ENCODE data around the gene KCNK16. TPM values are rescaled to one million over a fixed set of nuclear protein-coding genes. Genes with fewer than 3 reads are reported as not detected.

KCNK16 gene
- total and polyA plus RNA-seq, 2 of the 8 experiments (the other 6 are each of a cell fraction or from before 2014, with no cell fraction given) = not detected

DNA sequence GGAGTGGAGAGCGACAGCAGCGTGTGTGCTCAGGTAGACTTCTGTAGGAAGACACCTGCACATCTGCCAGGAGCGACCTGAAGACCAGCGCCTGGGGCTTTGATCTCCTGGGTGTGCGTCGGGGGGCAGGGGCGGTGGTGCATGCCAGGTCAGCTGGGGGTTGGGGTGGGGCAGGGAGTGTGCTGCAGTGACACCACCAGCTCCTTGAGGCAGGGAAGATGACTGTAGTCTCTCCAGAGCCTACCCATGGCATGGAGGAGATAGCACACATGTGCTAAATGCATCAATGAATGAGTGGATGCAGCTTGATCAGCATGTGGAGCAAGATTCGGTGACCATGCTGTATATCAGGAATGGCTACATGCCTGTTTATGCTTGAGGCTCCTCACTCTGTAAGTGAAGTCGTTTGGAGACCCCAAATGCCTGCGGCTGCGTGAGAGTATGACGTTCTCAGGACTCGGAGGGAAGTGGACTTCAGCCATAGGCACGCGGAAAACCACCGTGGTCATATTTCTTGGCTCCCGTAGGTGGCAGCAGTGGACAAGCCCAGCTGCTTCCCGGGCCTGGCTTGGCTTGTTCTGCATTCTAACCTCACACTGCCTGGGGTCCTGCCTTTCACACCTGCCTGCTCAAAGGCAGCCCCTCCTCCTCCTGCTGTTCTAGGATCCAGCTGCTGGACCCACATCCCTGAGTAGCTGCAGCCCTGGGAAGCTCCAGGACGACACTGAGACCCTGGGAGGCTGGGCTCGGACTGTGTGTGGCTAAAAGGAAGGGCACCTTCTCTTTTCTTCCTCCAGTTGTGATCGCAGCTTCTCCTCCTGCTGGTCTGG is 39.4 kb upstream of the KCNK16 start:
- Histone ChIP-seq H2BK12ac (ENCODE audit: low read depth, low read length) (peak overlapping the region; percentile 77; the same call in 1 of the 2 replicates), H3K27ac (ENCODE audit: low read depth, low read length) (no peak overlapping the region), H2BK15ac (ENCODE audit: low read length) (peak overlapping the region; percentile 95; the same call in 1 of the 2 replicates), H3K4me2 (ENCODE audit: insufficient read depth in 1 of 2, low read depth in 2 of 2, low read length in 2 of 2) (peak overlapping the region in 1 of 2 experiments; percentile 55; a peak in 2 of 4 replicates), H3K9ac (replicated peaks in 1 of 4; ENCODE audit: extremely low read depth in 1 of 4, low read depth in 3 of 4, low read length in 3 of 4) (no peak overlapping the region), H3K4me3 (ENCODE audit: extremely low read depth in 1 of 4, insufficient read depth in 2 of 4, low read depth in 3 of 4, low read length in 4 of 4) (no peak overlapping the region), H4K91ac (replicated peaks; ENCODE audit: insufficient read length, low read length) (peak overlapping the region; percentile 6), H3K4ac (replicated peaks; ENCODE audit: insufficient read length, low read depth, low read length) (no peak overlapping the region), H2BK5ac (ENCODE audit: low read depth, low read length) (peak overlapping the region; percentile 50; the same call in 1 of the 2 replicates), H3K14ac (ENCODE audit: insufficient read length) (no peak overlapping the region), H3K27me3 (replicated peaks in 1 of 4; ENCODE audit: control insufficient read depth in 3 of 4, extremely low read depth in 1 of 4, insufficient read depth in 3 of 4, low read length in 3 of 4) (no peaks in the 10 kb centered on the region), H3K23me2 (ENCODE audit: low read depth, low read length) (peaks cover 2% of the 10 kb centered on the region; the same call in 1 of the 2 replicates), H3K36me3 (ENCODE audit: control insufficient read depth in 2 of 4, insufficient read depth in 4 of 4, low read length in 3 of 4) (no peaks in the 10 kb centered on the region), H2BK120ac (replicated peaks; ENCODE audit: low read depth, low read length) (no peak overlapping the region), H3K56ac (replicated peaks; ENCODE audit: insufficient read length, low read depth, low read length) (no peak overlapping the region), H2AFZ (ENCODE audit: low read length) (peak overlapping the region; percentile 98), H3K79me1 (ENCODE audit: low read depth, low read length) (no peaks in the 10 kb centered on the region), H3K18ac (ENCODE audit: extremely low read depth, low read length) (peak overlapping the region; percentile 10), H3K4me1 (replicated peaks in 1 of 4; ENCODE audit: control insufficient read depth in 3 of 4, insufficient read depth in 4 of 4, low read length in 3 of 4) (peaks cover 0 to 7% (median 2%) of the 10 kb centered on the region in 4 experiments; a peak in 4 of 7 replicates), H4K8ac (ENCODE audit: extremely low read depth, insufficient read depth, low read length) (no peak overlapping the region), H3K23ac (ENCODE audit: insufficient read length) (no peak overlapping the region), H2AK5ac (ENCODE audit: low read depth, low read length) (no peak overlapping the region), H4K20me1 (replicated peaks in 1 of 2; ENCODE audit: control insufficient read depth in 1 of 2, insufficient read depth in 2 of 2, low read length in 2 of 2) (no peaks in the 10 kb centered on the region), H3K79me2 (ENCODE audit: control insufficient read depth in 1 of 2, insufficient read depth in 2 of 2, low read length in 2 of 2) (no peaks in the 10 kb centered on the region), H4K5ac (ENCODE audit: insufficient read length, low read depth, low read length) (no peak overlapping the region), H2BK20ac (ENCODE audit: low read length) (no peak overlapping the region), H3K9me3 (ENCODE audit: insufficient read depth in 2 of 2, low read depth in 1 of 2, low read length in 1 of 2) (no peaks in the 10 kb centered on the region)
- FAIRE-seq = peak; percentile 94
- ChIA-PET CTCF (ENCODE audit: partially characterized antibody) (interaction anchor here (0.5 to 6.3 kb wide), 51 partner anchors 9 to 1479 kb away, joined by 3 to 89 read pairs (median 3); partner anchors contain the start of gene KCNK17), POLR2A (ENCODE audit: partially characterized antibody) (interaction anchor here (0.6 kb wide), 1 partner anchor 536 kb away, joined by 3 read pairs; no protein-coding TSS in a partner anchor)
- 25% methylated on average over 15 of the region's 21 CpGs; no CpG with 5 or more reads in 1 of the 2 experiments for WGBS, 2 experiments (ENCODE audit: extremely low coverage in 1 of 2, insufficient coverage in 1 of 2, insufficient read length in 1 of 2, insufficient replicate concordance in 2 of 2, low coverage in 1 of 2, low lambda C conversion rate in 2 of 2, missing lambda C conversion rate in 1 of 2)
- peak; percentile 49 to 88 for DNase-seq (ENCODE audit: low read depth in 1 of 2, low spot score in 2 of 2)
- TF ChIP-seq KDM4A (IDR thresholded peaks at IDR 0.05; ENCODE audit: low read depth, low read length, severe bottlenecking) (peak; percentile 30), RAD21 (IDR thresholded peaks at IDR 0.05 in 1 of 2, conservative IDR thresholded peaks at IDR 0.05 in 1 of 2; ENCODE audit: low read depth in 2 of 2, low read length in 2 of 2) (peak; percentile 91 to 92), TEAD4 (IDR thresholded peaks at IDR 0.05; ENCODE audit: low read depth, low read length) (peak; percentile 43; the same call in 1 of the 2 replicates), ASH2L (IDR thresholded peaks at IDR 0.05; ENCODE audit: low read length) (peak; percentile 37), BRCA1 (IDR thresholded peaks at IDR 0.05; ENCODE audit: low read depth, low read length) (peak; percentile 23; the same call in 1 of the 2 replicates), SAP30 (IDR thresholded peaks at IDR 0.05; ENCODE audit: insufficient read depth, insufficient replicate concordance, low read length) (peak; percentile 43), CREB1 (IDR thresholded peaks at IDR 0.05) (peak; percentile 30; the same call in 1 of the 2 replicates)
- TF ChIP-seq, protein P1, sequence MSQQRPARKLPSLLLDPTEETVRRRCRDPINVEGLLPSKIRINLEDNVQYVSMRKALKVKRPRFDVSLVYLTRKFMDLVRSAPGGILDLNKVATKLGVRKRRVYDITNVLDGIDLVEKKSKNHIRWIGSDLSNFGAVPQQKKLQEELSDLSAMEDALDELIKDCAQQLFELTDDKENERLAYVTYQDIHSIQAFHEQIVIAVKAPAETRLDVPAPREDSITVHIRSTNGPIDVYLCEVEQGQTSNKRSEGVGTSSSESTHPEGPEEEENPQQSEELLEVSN (IDR thresholded peaks at IDR 0.05) = peak; percentile 87
- TF ChIP-seq, protein P2, sequence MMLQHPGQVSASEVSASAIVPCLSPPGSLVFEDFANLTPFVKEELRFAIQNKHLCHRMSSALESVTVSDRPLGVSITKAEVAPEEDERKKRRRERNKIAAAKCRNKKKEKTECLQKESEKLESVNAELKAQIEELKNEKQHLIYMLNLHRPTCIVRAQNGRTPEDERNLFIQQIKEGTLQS (IDR thresholded peaks at IDR 0.05; ENCODE audit: insufficient read depth, low read depth, low read length) = no peak
